Measurements from ENCODE around the gene COPS7B. TPM values are rescaled to one million over a fixed set of nuclear protein-coding genes. Genes with fewer than 3 reads are reported as not detected.

COPS7B gene
- total and polyA plus RNA-seq, 9 of the 15 experiments (the other 6 are each of a cell fraction or from before 2014, with no cell fraction given): 6.0 to 50.7 (median 21.8) TPM

DNA sequence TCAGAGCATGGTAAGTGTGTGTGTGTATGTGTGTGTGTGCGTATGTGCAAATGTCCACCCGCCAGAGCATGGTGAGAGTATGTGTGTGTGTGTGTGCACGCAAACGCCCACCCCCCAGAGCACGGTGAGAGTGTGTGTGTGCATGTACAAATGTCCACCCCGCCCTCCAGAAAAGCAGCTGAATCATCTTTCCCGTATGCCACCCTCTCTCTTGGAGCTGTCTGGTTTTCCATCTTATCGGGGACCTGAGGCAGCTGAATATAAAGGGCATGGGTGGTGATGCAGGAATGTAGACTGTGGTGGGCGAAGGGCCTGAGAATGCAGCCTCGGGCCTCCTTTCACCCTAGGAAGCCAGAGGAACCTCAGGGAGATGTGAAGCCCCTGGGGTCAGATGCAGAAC lies 66.9 kb downstream of the COPS7B start (continued):
- TF ChIP-seq E2F5 (CRISPR knock-in tag; IDR thresholded peaks at IDR 0.05): no peak
- TF ChIP-seq ZNF707 (CRISPR knock-in tag; conservative IDR thresholded peaks at IDR 0.05): no peak
- TF ChIP-seq ZBTB1 (CRISPR knock-in tag; IDR thresholded peaks at IDR 0.05; ENCODE audit: borderline replicate concordance, low read depth): no peak
- TF ChIP-seq RBM34 (IDR thresholded peaks at IDR 0.05; ENCODE audit: borderline replicate concordance, insufficient read depth, low read length): no peak
- no peak for TF ChIP-seq RBM25 (IDR thresholded peaks at IDR 0.05; ENCODE audit: low read depth, low read length, severe bottlenecking)

DNA sequence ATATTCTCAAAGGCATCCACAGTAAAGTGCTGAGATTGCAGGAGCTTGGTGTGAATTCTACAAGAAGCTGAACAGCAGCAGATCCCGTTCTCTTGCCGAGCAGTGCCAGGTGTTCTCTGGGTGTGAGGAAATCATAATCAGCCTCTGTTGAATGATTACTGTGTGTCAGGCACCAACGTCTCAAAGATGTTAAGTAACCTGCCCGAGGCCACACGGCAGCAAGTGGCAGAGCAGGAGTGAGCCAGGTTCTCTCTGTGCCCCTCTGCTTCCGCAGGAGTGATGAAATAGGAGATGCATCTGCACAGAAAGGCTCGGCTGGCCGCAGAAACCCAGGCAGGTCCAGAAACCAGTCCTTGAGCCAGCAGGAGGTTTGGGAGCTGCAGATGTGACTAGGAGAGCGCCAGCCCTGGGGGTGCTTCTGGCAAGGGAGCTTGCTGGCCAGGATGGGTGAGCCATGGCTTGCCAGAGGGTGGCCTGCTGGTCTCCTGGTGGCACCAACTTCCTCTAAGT lies 68.4 kb downstream of the COPS7B start:
- Histone ChIP-seq H3K4me2 (ENCODE audit: insufficient read depth, low read length) (no peak overlapping the region), H2AFZ (ENCODE audit: low read depth, low read length) (no peak overlapping the region), H3K9me3 (replicated peaks; ENCODE audit: control insufficient read depth, insufficient read depth, low read depth, low read length) (no peaks in the 10 kb centered on the region), H3K4me1 (replicated peaks in 1 of 2; ENCODE audit: control insufficient read depth in 2 of 2, insufficient read depth in 2 of 2, low read length in 2 of 2) (no peaks in the 10 kb centered on the region), H3K79me2 (ENCODE audit: control insufficient read depth, insufficient read depth, low read length) (no peaks in the 10 kb centered on the region), H3K4me3 (no peak overlapping the region), H4K20me1 (replicated peaks; ENCODE audit: control insufficient read depth, insufficient read depth, low read length) (no peaks in the 10 kb centered on the region), H3K27me3 (ENCODE audit: control insufficient read depth in 2 of 2, insufficient read depth in 2 of 2, low read length in 2 of 2) (peaks cover 3 to 28% of the 10 kb centered on the region in 2 experiments; a peak in 3 of 5 replicates), H3K36me3 (ENCODE audit: control insufficient read depth, insufficient read depth, low read length) (no peaks in the 10 kb centered on the region), H3K9me1 (ENCODE audit: control insufficient read depth, insufficient read depth, low read length) (no peaks in the 10 kb centered on the region), H3K27ac (ENCODE audit: extremely low read depth, low read depth, low read length) (no peak overlapping the region), H3K9ac (ENCODE audit: insufficient read depth in 1 of 2, low read depth in 2 of 2, low read length in 2 of 2) (no peak overlapping the region)
- ChIA-PET POLR2A (no interaction called here), CTCF (ENCODE audit: low intra/inter-chr PET ratio) (no interaction called here)
- intact Hi-C loops (cut with micrococcal nuclease) (loop anchor here (10.0 kb wide), 1 partner anchor 50 kb away; no protein-coding TSS in a partner anchor), in situ Hi-C loops (cut with MboI) (no loop called here)
- no peak for ATAC-seq
- WGBS (ENCODE audit: insufficient coverage, low coverage, missing lambda C conversion rate): 4% methylated on average over 7 of the region's 9 CpGs
- BruUV-seq (replicated peaks): no TSS peak
- DNase-seq (ENCODE audit: extremely low read depth in 1 of 4, low spot score in 3 of 4): no peak
- FAIRE-seq: no peak
- TF ChIP-seq ZSCAN29 (IDR thresholded peaks at IDR 0.05): no peak
- no peak for TF ChIP-seq CHD1 (IDR thresholded peaks at IDR 0.05; ENCODE audit: low read length)
- TF ChIP-seq ZBTB17 (CRISPR knock-in tag; IDR thresholded peaks at IDR 0.05): no peak
- TF ChIP-seq, protein P1, sequence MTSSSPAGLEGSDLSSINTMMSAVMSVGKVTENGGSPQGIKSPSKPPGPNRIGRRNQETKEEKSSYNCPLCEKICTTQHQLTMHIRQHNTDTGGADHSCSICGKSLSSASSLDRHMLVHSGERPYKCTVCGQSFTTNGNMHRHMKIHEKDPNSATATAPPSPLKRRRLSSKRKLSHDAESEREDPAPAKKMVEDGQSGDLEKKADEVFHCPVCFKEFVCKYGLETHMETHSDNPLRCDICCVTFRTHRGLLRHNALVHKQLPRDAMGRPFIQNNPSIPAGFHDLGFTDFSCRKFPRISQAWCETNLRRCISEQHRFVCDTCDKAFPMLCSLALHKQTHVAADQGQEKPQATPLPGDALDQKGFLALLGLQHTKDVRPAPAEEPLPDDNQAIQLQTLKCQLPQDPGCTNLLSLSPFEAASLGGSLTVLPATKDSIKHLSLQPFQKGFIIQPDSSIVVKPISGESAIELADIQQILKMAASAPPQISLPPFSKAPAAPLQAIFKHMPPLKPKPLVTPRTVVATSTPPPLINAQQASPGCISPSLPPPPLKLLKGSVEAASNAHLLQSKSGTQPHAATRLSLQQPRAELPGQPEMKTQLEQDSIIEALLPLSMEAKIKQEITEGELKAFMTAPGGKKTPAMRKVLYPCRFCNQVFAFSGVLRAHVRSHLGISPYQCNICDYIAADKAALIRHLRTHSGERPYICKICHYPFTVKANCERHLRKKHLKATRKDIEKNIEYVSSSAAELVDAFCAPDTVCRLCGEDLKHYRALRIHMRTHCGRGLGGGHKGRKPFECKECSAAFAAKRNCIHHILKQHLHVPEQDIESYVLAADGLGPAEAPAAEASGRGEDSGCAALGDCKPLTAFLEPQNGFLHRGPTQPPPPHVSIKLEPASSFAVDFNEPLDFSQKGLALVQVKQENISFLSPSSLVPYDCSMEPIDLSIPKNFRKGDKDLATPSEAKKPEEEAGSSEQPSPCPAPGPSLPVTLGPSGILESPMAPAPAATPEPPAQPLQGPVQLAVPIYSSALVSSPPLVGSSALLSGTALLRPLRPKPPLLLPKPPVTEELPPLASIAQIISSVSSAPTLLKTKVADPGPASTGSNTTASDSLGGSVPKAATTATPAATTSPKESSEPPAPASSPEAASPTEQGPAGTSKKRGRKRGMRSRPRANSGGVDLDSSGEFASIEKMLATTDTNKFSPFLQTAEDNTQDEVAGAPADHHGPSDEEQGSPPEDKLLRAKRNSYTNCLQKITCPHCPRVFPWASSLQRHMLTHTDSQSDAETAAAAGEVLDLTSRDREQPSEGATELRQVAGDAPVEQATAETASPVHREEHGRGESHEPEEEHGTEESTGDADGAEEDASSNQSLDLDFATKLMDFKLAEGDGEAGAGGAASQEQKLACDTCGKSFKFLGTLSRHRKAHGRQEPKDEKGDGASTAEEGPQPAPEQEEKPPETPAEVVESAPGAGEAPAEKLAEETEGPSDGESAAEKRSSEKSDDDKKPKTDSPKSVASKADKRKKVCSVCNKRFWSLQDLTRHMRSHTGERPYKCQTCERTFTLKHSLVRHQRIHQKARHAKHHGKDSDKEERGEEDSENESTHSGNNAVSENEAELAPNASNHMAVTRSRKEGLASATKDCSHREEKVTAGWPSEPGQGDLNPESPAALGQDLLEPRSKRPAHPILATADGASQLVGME (CRISPR knock-in tag; IDR thresholded peaks at IDR 0.05): no peak
- no peak for TF ChIP-seq MTA1 (IDR thresholded peaks at IDR 0.05; ENCODE audit: borderline replicate concordance)
- no peak for TF ChIP-seq KLF16 (IDR thresholded peaks at IDR 0.05)
- no peak for TF ChIP-seq SAP30 (IDR thresholded peaks at IDR 0.05; ENCODE audit: borderline replicate concordance, insufficient read depth, low read depth, low read length, poor library complexity, severe bottlenecking)
